Stimulated activated CD8-positive, alpha-beta memory T cell treated with anti-CD3 and anti-CD28 coated beads, Interleukin-15, amount 100 ng/mL, for 24 hours (primary cell): ENCODE measurements around the gene IFRD1.
A peak's percentile ranks its signal among the peaks of the same experiment; 100 is the strongest.

Experiments used
- DNase-seq: peaks from one replicate; pipeline ENCODE4 v3.0.0-alpha.2; 2020; ENCODE audit warnings: low read depth

IFRD1 gene

DNA sequence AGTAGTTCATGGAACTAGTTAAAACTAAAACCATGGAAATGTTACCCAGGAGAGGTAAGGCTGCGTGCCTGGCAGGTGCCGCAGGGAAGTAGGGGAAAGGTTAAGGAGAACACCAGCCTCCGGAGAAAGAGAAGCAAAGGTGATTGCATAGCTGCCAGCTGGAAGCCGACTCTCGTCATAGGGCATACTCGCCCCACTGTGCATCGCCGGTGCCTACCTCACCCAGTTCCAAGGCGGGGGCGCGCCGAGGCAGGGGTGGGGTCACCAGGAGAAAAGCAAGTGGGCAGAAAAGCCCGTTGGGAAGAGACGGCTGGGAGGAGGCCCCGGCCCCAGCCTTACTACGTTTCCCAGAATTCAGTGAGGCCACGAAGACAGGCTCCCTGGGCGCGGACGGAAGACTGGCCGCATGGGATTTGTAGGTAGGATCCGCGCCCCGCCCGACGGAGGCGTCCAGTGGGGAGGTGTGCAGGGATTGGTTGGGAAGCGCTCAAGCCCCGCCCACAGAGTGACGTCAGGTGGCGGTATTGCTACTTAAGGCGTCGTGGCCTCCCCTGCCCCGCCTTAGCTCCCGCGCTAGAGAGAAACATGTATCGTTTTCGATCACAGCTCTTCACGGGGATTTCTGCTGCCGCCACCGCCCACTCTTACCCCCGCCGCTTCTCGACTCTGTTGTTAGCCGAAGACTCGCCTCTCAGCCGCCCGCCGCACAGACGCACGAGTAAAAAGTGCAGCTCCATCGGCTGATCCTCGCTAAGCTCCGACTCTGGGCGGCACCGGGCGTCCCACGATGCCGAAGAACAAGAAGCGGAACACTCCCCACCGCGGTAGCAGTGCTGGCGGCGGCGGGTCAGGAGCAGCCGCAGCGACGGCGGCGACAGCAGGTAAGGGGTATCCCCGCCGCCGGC is at the start of gene IFRD1:
TSS of gene IFRD1 (plus strand) at position 559 of the 905 bp plus-strand sequence. CDS start at position 788, 229 bp downstream.
- DNase-seq, result peak; percentile 99

GRCh38 chr7:112404321-112404720 is 45.9 kb upstream of the IFRD1 start:
- no peak for DNase-seq

- DNase-seq, result no peak
These were observed 45.0 kb upstream of the IFRD1 start for GRCh38 chr7:112405286-112405685.

DNA sequence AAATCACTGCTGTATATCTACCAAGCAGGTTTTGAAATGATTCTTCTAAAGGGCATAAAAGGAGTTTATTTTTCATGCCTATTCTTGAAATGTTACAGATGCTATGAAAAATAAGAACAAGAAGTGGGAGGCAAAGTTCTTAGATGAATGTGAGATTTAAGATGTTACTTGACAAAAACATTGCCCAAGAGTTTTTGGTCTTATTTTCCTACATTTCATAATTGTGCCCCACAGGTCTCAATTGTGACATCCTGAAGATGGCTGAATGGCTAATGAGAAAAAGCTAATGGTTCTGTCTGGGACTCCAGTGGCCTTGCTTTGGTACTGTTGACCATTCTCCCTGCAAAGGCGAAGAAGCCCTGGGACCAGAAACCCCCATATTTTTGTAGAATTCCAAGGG is 43.0 kb upstream of the IFRD1 start:
- no peak for DNase-seq

GRCh38 chr7:112410092-112410491 is 40.2 kb upstream of the IFRD1 start:
- DNase-seq, result no peak

DNA sequence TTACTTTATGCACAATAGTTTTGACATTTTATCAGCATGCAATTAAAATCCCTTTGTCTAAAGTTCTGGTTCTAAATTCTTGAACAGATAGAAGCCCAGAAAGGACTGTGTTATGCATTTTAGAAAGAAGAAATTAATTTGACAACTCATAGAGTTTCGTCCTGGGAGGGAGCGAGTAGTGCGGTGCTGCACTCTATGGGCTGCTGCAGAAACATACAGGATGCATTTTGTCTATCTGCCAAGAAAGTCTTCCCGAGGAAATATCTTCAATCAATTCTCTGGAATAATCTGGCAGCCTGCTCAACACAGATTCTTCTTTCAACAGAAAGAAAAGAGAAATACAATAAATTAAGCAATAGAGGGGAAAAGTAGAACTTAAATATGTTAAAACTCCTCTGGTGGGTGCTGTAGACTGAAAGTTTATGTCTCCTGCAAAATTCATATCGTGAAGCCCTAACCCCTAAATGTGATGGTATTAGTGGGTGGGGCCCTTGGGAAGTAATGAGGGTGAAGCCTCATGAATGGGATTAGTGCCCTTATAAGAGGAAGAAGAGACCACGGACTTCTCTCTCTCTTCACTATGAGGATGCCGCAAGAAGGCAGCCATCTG is 39.0 kb upstream of the IFRD1 start:
- no peak for DNase-seq

DNA sequence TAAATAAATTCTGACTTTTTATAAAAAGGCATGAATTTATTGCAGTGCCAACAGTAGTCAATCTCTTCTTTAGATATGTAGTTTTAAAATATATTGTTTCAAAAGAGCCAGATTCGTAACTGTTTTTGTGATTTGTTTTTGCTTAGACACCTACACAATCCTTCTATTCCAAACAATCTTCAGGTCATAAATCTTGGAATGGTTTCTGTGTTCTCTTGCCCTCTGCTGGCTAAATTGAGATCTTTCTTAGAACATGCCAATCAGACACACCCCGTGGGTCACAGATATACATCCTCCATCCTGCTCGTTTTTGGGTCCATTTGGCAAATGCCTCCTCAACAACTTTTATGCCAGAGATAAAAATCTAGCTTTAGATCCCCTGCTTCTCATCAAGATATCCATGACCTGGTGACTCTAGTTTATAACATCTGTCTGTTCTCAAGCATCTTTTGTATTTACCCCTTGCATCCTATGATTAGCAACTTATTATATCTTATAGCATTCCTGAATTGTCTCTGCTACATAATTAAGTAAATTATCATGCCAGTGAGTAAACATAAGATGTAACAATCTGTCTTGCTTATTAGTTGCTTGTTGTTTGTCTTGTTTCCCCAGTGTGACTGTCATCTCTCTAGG is 35.3 kb upstream of the IFRD1 start:
- DNase-seq, result no peak

DNA sequence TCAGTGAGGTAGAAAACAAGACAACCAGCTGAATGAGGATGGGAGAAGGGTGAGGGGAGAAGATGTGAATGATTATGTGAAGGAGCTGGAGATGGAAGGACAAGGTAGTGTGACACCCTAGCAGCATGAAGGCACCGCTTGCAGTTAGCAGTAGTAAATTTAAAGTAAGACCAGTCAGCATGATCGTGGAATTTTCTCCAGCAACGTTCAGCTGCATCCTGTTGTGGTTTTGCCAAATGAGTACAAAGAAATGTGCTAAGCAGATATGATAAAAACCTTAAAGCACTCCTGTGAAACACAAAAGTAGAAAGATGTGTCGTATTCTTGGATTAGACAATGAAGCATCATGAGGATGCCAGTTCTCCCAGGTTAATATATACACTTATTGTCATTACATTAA is 34.1 kb upstream of the IFRD1 start:
- DNase-seq, result no peak

DNA sequence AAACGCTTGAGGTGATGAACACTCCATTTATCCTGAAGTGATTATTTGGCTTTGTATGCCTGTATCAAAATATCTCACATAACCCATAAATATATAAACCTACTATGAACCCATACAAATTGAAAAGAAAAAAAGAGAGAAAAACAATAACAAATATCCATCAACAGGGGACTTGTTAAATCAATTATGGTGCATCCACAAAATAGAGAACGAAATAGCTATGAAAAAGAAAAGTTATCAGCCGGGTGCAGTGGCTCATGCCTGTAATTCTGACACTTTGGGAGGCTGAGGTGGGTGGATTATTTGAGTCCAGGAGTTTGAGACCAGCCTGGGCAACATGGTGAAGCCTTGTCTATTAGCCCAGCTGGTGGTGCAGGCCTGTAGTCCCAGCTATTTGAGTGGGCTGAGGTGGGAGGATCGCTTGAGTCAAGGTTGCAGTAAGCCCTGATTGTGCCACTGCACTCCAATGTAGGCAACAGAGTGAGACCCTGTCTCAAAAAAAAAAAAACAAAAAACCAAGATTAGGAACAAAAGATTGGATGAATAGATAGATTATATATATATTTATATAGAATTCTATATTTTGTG is 30.6 kb upstream of the IFRD1 start:
- DNase-seq, result no peak

DNA sequence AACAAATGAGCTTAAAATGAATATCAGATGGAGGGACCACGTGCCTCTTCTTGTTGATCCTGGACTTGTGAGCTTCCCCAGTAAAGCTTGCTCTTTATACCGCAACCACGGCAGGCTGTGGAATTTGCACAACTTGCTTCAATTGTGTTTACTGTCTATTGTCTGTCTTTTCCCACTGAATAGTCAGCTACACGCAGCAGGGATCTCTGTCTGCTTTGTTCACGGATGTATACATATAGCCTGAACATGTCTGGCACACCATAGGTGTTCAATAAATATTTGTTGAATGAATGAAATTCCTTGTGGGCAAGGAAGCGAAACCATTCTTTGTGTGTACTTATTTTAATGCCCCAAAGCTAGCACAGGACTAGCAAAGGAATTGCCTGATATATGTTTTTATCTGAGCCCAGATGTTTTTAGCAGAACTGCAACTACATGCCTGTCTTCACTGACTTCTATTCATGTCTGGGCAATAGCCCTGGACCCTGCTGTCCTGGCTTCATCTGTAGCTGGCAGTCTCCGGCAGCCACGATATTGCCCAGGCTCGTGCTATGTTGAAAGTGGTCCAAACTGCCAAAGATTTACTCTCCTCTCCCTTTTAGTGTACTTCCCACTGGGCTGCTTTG is 29.9 kb upstream of the IFRD1 start:
- no peak for DNase-seq

GRCh38 chr7:112421666-112422486 is 28.4 kb upstream of the IFRD1 start:
- no peak for DNase-seq

DNA sequence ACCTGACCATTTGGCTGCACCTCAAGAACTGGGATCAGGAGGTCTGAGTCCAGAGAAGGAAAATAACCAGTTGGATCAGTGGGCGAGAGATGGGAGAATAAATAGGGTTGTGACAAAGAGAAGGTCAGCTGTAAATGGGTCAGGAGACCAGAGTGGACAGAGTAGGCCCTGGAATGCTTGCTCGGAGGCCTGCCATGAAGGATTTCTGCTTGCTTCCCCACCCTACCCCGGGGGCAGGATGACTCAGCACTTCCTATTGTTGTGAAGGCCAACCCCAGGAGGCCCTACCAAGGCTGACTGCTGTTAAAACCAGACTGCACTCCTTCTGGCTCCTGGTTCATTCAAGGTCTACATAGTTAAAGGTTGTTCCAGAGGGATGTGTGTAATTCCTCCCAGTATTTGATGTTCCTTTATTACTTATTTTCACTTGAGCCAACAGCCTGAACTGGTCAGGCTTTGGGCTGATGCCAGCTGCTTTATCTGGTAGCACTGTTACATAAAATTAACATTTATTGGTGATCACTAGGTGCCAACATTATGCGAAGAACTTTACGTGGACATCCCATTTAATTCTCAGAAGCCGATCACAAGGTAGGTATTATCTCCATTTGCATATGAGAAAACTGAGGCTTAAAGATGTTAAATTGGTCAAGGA is 27.3 kb upstream of the IFRD1 start:
- no peak for DNase-seq

DNA sequence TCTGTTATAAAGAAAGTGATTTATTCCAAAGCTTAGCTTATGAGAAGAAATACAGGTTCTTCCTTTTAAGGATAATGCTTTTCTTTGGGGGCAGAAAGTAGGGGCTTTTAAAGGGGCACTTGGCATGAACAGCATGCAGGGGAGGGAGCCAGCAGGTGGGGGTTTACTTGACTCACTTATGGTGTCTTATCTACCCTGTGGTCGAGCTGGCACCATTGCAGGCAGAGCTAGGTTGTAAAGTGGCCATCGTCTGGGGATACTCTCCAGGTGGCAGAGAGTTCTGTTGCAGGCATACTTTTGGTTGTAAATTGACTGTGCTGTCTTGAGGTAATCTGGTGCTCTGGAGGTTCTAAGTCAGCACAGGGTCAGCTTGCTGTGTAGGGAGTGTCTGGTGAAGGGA is 26.3 kb upstream of the IFRD1 start:
- DNase-seq, result no peak

GRCh38 chr7:112427984-112428383 is 22.3 kb upstream of the IFRD1 start:
- no peak for DNase-seq

GRCh38 chr7:112428715-112429114 is 21.5 kb upstream of the IFRD1 start:
- no peak for DNase-seq

DNA sequence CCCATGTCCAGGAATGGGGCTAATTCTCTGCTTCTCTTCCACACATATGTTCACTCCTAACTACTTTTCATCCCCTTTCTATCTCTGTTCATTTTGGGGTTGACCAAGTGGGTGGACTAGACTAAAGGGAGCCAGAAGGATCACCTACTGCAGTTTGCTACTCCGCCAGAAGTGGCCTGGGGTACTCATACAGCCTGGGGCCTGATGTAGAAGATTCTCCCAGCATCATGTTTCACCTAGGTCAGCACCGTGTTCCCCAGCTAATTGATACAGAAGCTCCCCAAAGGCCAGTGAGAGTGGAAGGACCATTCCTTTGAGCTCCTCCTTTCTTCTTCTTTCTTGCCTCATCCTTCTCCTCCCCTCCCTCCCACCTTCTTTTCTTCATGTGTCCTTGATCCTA is 19.6 kb upstream of the IFRD1 start:
- no peak for DNase-seq

- DNase-seq, result no peak
These were observed 18.5 kb upstream of the IFRD1 start for GRCh38 chr7:112431803-112432202.

GRCh38 chr7:112433289-112433688 is 17.0 kb upstream of the IFRD1 start:
- no peak for DNase-seq

GRCh38 chr7:112437072-112437471 is 13.2 kb upstream of the IFRD1 start:
- DNase-seq, result no peak

DNA sequence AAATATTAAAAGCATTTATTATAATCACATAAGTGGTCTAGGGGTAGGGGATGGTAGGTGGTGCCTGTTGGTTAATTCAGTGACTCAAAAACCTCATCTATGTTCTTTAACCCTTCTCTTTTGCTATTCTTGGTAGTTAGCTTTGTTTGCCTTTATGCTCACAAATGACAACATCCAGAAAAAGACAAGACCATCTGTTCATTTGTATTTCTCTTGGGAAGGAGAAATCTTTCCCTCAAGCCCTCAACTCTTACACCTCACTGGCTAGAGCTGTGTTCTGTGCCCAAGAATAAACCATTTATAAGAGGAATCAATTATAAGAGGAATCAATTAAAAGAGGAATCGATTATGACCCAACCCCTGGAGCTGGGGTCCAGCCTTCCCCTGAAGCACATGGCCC is 10.8 kb upstream of the IFRD1 start:
- DNase-seq, result no peak

GRCh38 chr7:112442210-112442609 is 8.1 kb upstream of the IFRD1 start:
- DNase-seq, result no peak
